GDM1 (cell line): Measurements from ENCODE around the gene DNAJC24.
"Not testable (repeated sequence)": the region's sequence is repeated elsewhere in the genome, so short reads cannot be mapped to it uniquely, and the experiment has no call there.

Experiments used
- DNase-seq: peaks from one replicate; lab custom pipeline; 2025; lab: John Stamatoyannopoulos, UW

Gene DNAJC24

GRCh38 chr11:31369348-31370329 lies at the start of gene DNAJC24, which contains the start of gene DCDC1:
Gene DNAJC24, plus strand, starts transcription at chr11:31369860. Its CDS starts 889 bp downstream, at chr11:31370749.
Gene DCDC1, minus strand, starts transcription at chr11:31369739. Its CDS starts 41,459 bp downstream, at chr11:31328280.
- peak; percentile 90 for DNase-seq

GRCh38 chr11:31321494-31321893 lies 48.2 kb upstream of the DNAJC24 start:
- not testable (repeated sequence) for DNase-seq

- DNase-seq = no peak
Observed at GRCh38 chr11:31323145-31323544, 46.5 kb upstream of the DNAJC24 start.

GRCh38 chr11:31325160-31325559 lies 44.5 kb upstream of the DNAJC24 start:
- no peak for DNase-seq

- no peak for DNase-seq
Observed at GRCh38 chr11:31326470-31327148, 43.1 kb upstream of the DNAJC24 start.

- no peak for DNase-seq
Observed at GRCh38 chr11:31327417-31327816, 42.2 kb upstream of the DNAJC24 start.

- DNase-seq = no peak
Observed at GRCh38 chr11:31328697-31329096, 41.0 kb upstream of the DNAJC24 start.

- no peak for DNase-seq
Observed at GRCh38 chr11:31337806-31338205, 31.9 kb upstream of the DNAJC24 start.

- no peak for DNase-seq
Observed at GRCh38 chr11:31340903-31341572, 28.6 kb upstream of the DNAJC24 start.

GRCh38 chr11:31351168-31351567 lies 18.5 kb upstream of the DNAJC24 start:
- no peak for DNase-seq

GRCh38 chr11:31355131-31355530 lies 14.5 kb upstream of the DNAJC24 start:
- no peak for DNase-seq

- DNase-seq = no peak
Observed at GRCh38 chr11:31355817-31356216, 13.8 kb upstream of the DNAJC24 start.

GRCh38 chr11:31361743-31362142 lies 7.9 kb upstream of the DNAJC24 start:
- no peak for DNase-seq

- DNase-seq = no peak
Observed at GRCh38 chr11:31366795-31367194, 2.9 kb upstream of the DNAJC24 start.

GRCh38 chr11:31375879-31376278 lies 6.2 kb downstream of the DNAJC24 start:
- DNase-seq = no peak

- DNase-seq = no peak
Observed at GRCh38 chr11:31383116-31383515, 13.5 kb downstream of the DNAJC24 start.

- no peak for DNase-seq
Observed at GRCh38 chr11:31387379-31387778, 17.7 kb downstream of the DNAJC24 start.

- DNase-seq = no peak
Observed at GRCh38 chr11:31397239-31397834, 27.7 kb downstream of the DNAJC24 start.

- DNase-seq = no peak
Observed at GRCh38 chr11:31404614-31405013, 35.0 kb downstream of the DNAJC24 start.

- no peak for DNase-seq
Observed at GRCh38 chr11:31408201-31408600, 38.5 kb downstream of the DNAJC24 start.

- DNase-seq = no peak
Observed at GRCh38 chr11:31412946-31413345, 43.3 kb downstream of the DNAJC24 start.

GRCh38 chr11:31414338-31414737 lies 44.7 kb downstream of the DNAJC24 start:
- no peak for DNase-seq
